Measurements from ENCODE around the gene STUB1. TPM values are rescaled to one million over a fixed set of nuclear protein-coding genes. Genes with fewer than 3 reads are reported as not detected.

Gene STUB1
- total and polyA plus RNA-seq, 2 donors (not counting 3 experiments of a cell fraction or from before 2014, with no cell fraction given), result 107 to 147 TPM

- Histone ChIP-seq H3K27ac (ENCODE audit: insufficient read depth, low read depth, low read length) (no peak overlapping the region), H4K20me1 (replicated peaks; ENCODE audit: control insufficient read depth, extremely low read depth, insufficient read depth, low read length) (no peaks in the 10 kb centered on the region), H3K79me2 (ENCODE audit: control insufficient read depth, insufficient read depth, low read length) (no peaks in the 10 kb centered on the region), H3K9me3 (replicated peaks; ENCODE audit: control insufficient read depth, insufficient read depth, low read length) (no peaks in the 10 kb centered on the region), H3K4me1 (ENCODE audit: control insufficient read depth, extremely low read depth, insufficient read depth, low read length) (peaks cover 6% of the 10 kb centered on the region), H3K36me3 (ENCODE audit: control insufficient read depth in 2 of 2, extremely low read depth in 1 of 2, insufficient read depth in 2 of 2, low read length in 2 of 2) (peaks cover 0 to 3% of the 10 kb centered on the region in 2 experiments), H3K4me3 (replicated peaks in 1 of 3; ENCODE audit: insufficient read depth in 1 of 3, low read depth in 1 of 3, low read length in 3 of 3) (no peak overlapping the region), H3K27me3 (ENCODE audit: control insufficient read depth in 2 of 2, insufficient read depth in 2 of 2, low read length in 2 of 2) (peaks cover 32 to 34% of the 10 kb centered on the region in 2 experiments), H3K4me2 (ENCODE audit: insufficient read depth, low read length) (no peak overlapping the region), H3K9me1 (replicated peaks; ENCODE audit: control insufficient read depth, extremely low read depth, insufficient read depth, low read length) (no peaks in the 10 kb centered on the region), H2AFZ (ENCODE audit: low read depth, low read length) (no peak overlapping the region), H3K9ac (replicated peaks; ENCODE audit: extremely low read depth, insufficient read depth, low read length) (no peak overlapping the region)
- POLR2A ChIA-PET, result no interaction called here
- CTCF ChIA-PET, result no interaction called here
- FAIRE-seq (no peak), DNase-seq (ENCODE audit: low read depth, low spot score) (no peak)
- no TSS peak for BruUV-seq (replicated peaks)
- dilution Hi-C loops (cut with MboI; ENCODE audit: extremely low pct_ligation_motif_present, low sequenced_read_pairs), result no loop called here
- intact Hi-C loops (cut with micrococcal nuclease), result no loop called here
- TF ChIP-seq MAX (IDR thresholded peaks at IDR 0.05; ENCODE audit: insufficient read depth, insufficient read length), result no peak
- no peak for TF ChIP-seq POLR2AphosphoS5 (IDR thresholded peaks at IDR 0.05; ENCODE audit: insufficient read depth, low read depth, low read length)
- no peak for TF ChIP-seq EZH2 (IDR thresholded peaks at IDR 0.05; ENCODE audit: borderline replicate concordance, low read depth, low read length, severe bottlenecking)
- TF ChIP-seq CTCF (IDR thresholded peaks at IDR 0.05; ENCODE audit: extremely low read depth in 1 of 2, insufficient read depth in 1 of 2, low read depth in 1 of 2, low read length in 2 of 2), result no peak
Observed at GRCh38 chr16:692356-693108, 12.3 kb downstream of the STUB1 start.

Data from endothelial cell of umbilical vein (primary cell).